ENCODE results near the gene ZNF780B. TPM values are rescaled to one million over a fixed set of nuclear protein-coding genes. Genes with fewer than 3 reads are reported as not detected.

The ZNF780B gene
- total RNA-seq, 1 experiment from 2014 or later = 31.9 TPM

DNA sequence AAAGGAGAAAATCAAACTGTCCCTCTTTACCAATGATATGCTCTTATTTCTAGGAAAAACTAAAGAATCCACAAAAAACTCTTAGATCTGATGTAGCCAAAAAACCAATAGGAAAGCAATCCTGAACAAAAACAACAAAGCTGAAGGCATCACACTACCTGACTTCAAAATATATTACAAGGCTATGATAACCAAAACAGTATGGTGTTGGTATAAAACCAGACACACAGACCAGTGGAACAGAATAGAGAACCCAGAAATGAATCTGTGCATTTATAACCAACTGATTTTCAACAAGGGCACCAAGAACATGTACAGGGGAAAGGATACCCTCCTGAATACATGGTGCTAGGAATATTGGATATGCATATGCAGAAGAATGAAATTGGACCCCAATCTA, 68.9 kb downstream of the ZNF780B start:
- H2AFZ ChIP-seq (ENCODE audit: low read length) = no peak overlapping the region
- TF ChIP-seq, protein P1, sequence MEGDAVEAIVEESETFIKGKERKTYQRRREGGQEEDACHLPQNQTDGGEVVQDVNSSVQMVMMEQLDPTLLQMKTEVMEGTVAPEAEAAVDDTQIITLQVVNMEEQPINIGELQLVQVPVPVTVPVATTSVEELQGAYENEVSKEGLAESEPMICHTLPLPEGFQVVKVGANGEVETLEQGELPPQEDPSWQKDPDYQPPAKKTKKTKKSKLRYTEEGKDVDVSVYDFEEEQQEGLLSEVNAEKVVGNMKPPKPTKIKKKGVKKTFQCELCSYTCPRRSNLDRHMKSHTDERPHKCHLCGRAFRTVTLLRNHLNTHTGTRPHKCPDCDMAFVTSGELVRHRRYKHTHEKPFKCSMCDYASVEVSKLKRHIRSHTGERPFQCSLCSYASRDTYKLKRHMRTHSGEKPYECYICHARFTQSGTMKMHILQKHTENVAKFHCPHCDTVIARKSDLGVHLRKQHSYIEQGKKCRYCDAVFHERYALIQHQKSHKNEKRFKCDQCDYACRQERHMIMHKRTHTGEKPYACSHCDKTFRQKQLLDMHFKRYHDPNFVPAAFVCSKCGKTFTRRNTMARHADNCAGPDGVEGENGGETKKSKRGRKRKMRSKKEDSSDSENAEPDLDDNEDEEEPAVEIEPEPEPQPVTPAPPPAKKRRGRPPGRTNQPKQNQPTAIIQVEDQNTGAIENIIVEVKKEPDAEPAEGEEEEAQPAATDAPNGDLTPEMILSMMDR (conservative IDR thresholded peaks at IDR 0.05) = no peak
- H3K18ac ChIP-seq (ENCODE audit: insufficient read length, low read depth, low read length) = no peak overlapping the region
- no peaks in the 10 kb centered on the region for H3K27me3 ChIP-seq (ENCODE audit: insufficient read depth, low read length)
- H3K4me1 ChIP-seq (ENCODE audit: insufficient read depth, low read length) = no peaks in the 10 kb centered on the region
- H3K27ac ChIP-seq (ENCODE audit: insufficient read length, low read depth, low read length) = no peak overlapping the region
- no peak overlapping the region for H2BK15ac ChIP-seq (ENCODE audit: low read depth, low read length)
- Mint-ChIP-seq H3K27ac (no peak overlapping the region), H3K27me3 (ENCODE audit: low read depth) (no peaks in the 10 kb centered on the region), H3K4me3 (no peak overlapping the region), H3K9me3 (peaks cover 34 to 45% of the 10 kb centered on the region in 2 experiments), H3K36me3 (ENCODE audit: insufficient read depth in 1 of 3, low read depth in 3 of 3) (peaks cover 22 to 34% (median 33%) of the 10 kb centered on the region in 3 experiments), H3K4me1 (no peaks in the 10 kb centered on the region)
- H3K9ac ChIP-seq (ENCODE audit: extremely low read depth, insufficient read length, low read length) = no peak overlapping the region
- H3K79me2 ChIP-seq (ENCODE audit: insufficient read depth, low read length) = peaks cover 2% of the 10 kb centered on the region; the same call in 1 of the 2 replicates
- H2BK120ac ChIP-seq (ENCODE audit: low read depth, low read length, poor library complexity, severe bottlenecking) = no peak overlapping the region
- no peak for DNase-seq
- H4K8ac ChIP-seq (replicated peaks; ENCODE audit: insufficient read length, low read depth, low read length) = no peak overlapping the region
- H4K91ac ChIP-seq (ENCODE audit: insufficient read length, low read depth, low read length) = no peak overlapping the region
- no peaks in the 10 kb centered on the region for H3K23me2 ChIP-seq (ENCODE audit: insufficient read length, low read depth, low read length, poor library complexity, severe bottlenecking)
- H2BK5ac ChIP-seq (ENCODE audit: insufficient read length, low read length) = no peak overlapping the region
- peaks cover 3% of the 10 kb centered on the region for H3K79me1 ChIP-seq (ENCODE audit: insufficient read depth, low read depth, low read length, poor library complexity, severe bottlenecking)
- H3T11ph ChIP-seq (ENCODE audit: low read length) = no peak overlapping the region
- H3K4me2 ChIP-seq (ENCODE audit: insufficient read depth, insufficient read length, low read length) = no peak overlapping the region
- H2BK12ac ChIP-seq (ENCODE audit: insufficient read length, low read depth, low read length) = no peak overlapping the region
- H4K20me1 ChIP-seq (ENCODE audit: control insufficient read depth, insufficient read depth, insufficient read length) = no peaks in the 10 kb centered on the region
- no peak overlapping the region for H2BK20ac ChIP-seq (ENCODE audit: low read depth, low read length, poor library complexity, severe bottlenecking)
- H3K9me3 ChIP-seq (ENCODE audit: control insufficient read depth, low read depth, low read length) = no peaks in the 10 kb centered on the region
- no peak overlapping the region for H4K5ac ChIP-seq (ENCODE audit: insufficient read length, low read depth, low read length)
- no peak overlapping the region for H3K14ac ChIP-seq (ENCODE audit: insufficient read depth, low read length)
- H2AK5ac ChIP-seq (ENCODE audit: insufficient read length, low read length) = no peak overlapping the region
- H3K23ac ChIP-seq (ENCODE audit: insufficient read length, low read depth, low read length) = no peak overlapping the region
- no peak overlapping the region for H3K56ac ChIP-seq (ENCODE audit: insufficient read length, low read depth, low read length)
- H3K4ac ChIP-seq (ENCODE audit: low read depth, low read length) = no peak overlapping the region
